ENCODE results near the gene EGLN2.
"Not testable (repeated sequence)": the region's sequence is repeated elsewhere in the genome, so short reads cannot be mapped to it uniquely, and the experiment has no call there.

The EGLN2 gene

DNA sequence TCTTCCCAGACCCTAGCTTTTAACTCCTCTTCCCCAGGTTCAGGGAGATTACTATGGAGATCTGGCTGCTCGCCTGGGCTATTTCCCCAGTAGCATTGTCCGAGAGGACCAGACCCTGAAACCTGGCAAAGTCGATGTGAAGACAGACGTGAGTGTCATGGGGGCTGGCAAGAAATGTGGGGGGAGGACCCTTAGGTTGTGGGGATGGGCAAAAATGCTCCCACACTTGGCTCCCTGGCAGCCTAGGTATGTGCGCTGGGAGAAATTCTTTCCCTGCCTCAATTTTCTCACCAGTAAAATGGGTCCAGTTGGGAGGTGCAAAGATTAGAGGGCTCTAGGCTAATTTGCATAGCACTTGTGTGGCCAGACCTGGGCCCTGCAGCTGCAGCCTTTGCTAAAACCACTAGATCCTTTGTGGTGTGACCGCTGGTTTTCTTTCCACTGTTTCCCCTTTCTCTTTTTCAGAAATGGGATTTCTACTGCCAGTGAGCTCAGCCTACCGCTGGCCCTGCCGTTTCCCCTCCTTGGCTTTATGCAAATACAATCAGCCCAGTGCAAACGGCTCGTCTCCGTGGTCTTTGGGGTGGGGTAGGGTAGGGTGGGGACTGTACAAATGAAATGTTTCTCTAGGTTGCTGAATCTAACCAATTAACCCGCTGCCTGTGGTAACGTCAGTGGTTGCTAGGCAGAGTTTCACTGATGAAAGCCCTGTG, 21.9 kb upstream of the EGLN2 start:
- peak; percentile 90 for DNase-seq

DNA sequence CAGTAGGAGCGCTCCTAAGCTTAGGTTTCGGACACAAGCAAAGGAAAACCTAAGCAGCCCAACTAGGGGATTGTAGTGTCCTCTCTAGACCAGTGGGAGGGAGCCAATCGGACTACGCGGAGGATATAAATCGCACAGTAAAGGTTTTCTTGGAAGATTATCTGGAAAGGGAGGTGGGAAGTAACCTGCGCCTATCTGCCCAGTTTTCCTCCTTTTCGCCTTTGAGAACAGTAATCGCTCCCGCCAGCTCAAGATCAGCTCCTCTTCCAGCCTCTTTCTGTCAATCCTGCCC, 21.4 kb upstream of the EGLN2 start:
- DNase-seq = no peak

DNA sequence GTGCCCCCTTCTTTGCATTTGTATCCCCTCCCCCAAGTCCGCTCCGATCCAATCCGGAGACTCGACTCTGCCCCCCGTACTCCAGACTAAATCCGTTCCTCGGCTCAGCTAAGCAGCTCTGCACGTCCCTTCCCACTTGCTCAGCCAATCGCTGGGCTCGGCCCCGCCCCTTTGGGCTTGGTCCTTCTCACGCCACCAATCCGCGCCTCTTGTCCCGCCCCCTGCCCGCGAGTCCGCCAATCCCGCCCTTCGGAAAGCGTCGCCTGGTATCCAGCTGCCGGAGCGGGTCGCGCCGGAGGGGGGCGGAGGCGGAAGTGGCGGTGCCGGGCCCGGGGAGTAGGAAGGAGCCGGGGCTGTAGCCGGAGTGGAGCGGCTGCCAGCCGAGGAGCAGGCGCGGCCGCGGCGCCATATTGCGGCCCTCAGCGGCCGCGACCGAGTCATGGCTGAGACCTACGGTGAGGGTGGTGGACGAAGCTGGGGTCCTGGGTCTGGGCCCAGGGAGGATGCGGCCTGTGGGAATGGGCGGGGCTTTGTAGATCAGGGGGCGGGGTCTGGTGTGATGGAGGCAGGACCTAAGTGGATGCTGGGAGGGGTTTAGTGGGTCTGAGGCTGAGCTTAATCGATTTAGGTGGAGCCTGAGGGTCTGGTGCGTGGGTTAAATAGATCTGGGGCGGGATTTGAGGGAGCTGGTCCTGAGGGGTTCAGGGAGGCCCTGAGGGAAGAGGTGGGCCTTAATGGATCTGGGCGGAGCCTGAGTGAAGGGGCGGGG, 20.9 kb upstream of the EGLN2 start, which contains the start of gene RAB4B:
TSS of gene RAB4B (plus strand) at position 311 of the 769 bp plus-strand sequence. CDS start at position 440, 129 bp downstream.
- DNase-seq = peak; percentile 100

DNA sequence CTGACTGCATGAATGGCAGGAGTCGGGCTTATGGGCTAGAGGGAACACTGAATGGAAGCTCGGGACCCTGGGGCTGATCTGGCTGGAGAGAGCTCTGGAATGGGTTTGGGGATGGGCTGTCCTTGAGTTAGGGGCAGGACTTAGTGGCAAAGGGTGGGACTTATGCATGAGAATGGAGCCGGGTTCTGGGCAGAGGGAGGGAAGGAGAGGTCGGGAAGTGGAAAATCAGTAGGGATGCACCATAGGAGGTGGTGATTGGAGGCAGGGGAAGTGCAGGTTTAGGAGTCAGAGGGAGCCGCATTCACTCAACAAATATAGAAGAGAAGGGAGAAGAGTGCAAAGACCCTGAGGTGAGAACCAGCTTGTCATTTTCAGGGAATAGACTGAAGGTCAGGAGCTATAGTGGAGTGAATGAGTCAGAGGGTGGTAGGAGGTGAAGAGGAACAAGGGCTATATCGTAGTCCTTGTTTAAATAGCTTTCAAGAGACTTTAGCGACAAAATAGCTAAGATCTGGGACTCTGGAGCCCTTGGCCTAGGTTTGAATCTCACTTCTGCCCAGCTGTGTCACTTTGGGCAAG, 20.2 kb upstream of the EGLN2 start:
- DNase-seq = no peak

GRCh38 chr19:40780582-40780981, 18.4 kb upstream of the EGLN2 start:
- DNase-seq = no peak

GRCh38 chr19:40781140-40781539, 17.9 kb upstream of the EGLN2 start:
- no peak for DNase-seq

DNA sequence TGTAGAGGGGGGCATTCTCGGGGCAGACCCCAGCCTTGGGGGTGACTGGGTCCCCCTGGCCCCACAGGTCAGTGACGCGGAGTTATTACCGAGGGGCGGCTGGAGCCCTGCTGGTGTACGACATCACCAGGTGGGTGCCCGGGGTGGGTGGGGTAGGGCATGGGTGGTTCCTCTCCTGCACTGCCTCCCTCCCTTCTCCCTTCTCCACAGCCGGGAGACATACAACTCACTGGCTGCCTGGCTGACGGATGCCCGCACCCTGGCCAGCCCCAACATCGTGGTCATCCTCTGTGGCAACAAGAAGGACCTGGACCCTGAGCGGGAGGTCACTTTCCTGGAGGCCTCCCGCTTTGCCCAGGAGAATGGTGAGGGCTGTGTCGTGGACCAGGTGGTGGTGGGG, 15.3 kb upstream of the EGLN2 start:
- no peak for DNase-seq

DNA sequence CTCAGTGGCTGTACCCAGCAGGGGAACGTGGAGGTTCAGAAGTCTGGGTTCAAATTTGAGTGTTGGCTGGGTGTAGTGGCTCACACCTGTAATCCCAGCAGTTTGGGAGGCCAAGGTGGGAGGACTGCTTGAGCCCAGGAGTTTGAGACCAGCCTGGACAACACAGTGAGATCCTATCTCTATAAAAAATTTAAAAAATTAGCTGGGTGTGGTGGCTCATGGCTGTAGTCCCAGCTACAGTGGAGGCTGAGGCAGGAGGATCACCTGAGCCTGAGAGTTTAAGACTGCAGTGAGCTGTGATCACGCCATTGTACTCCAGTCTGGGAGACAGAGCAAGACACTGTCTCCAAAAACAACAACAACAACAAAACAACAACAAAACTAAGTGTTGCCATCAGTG, 14.8 kb upstream of the EGLN2 start:
- not testable (repeated sequence) for DNase-seq

- no peak for DNase-seq
Measured at GRCh38 chr19:40785526-40785925, 13.5 kb upstream of the EGLN2 start.

DNA sequence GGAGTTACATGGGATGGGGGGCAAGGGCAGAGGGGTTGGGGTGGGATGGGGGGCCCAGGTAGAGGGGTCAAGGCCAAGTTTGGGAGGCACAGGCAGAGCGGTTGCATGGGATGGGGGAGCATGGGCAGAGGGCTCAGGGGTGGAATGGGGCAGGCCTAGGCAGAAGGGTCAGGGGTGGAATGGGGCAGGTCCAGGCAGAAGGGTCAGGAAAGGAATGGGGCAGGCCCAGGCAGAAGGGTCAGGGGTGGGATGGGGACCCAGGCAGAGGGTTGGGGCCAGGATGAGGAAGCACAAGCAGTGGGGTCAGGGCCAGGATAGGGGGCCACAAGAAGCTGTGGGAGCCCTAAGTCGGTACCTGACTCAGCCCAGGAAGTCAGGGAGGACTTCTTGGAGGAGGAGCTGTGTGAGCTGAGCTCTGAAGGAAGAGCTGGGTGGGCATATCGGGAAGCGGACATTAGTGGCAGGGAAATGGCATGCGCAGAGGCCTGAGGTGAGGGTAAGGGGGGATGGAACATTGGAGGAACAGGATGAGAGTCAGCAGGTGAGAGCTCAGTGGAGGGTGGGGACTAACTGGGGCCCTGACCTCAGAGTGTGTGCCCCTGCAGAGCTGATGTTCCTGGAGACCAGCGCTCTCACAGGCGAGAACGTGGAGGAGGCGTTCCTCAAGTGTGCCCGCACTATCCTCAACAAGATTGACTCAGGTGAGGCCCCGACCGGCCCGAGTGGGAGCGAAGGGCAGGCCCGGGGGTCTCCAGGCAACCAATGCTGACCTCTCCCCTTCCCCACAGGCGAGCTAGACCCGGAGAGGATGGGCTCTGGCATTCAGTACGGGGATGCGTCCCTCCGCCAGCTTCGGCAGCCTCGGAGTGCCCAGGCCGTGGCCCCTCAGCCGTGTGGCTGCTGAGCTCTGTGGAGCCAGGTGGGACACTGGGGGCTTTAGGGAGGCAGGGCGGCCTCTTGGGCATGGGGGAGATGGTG, 12.6 kb upstream of the EGLN2 start:
- no peak for DNase-seq

GRCh38 chr19:40791349-40791748, 7.6 kb upstream of the EGLN2 start:
- no peak for DNase-seq

DNA sequence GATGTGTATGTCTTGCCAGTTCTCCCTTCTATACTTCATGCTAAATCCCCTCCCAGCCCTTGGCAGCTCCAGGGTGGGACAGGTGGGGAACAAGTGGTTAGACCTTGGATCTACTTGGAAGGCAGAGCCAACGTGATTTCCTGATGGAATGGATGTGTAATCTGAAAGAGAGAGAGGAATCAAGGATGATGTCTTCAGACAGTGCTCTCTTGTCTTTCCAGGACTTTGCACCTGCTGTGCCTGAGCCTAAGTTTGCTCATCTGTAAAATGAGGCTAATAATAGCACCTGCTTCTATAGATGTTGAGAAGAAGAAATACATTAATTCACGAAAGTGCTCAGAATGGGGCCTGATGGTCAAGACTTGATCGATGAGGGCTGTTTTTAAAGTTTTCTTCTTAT, 7.0 kb upstream of the EGLN2 start:
- DNase-seq = no peak

DNA sequence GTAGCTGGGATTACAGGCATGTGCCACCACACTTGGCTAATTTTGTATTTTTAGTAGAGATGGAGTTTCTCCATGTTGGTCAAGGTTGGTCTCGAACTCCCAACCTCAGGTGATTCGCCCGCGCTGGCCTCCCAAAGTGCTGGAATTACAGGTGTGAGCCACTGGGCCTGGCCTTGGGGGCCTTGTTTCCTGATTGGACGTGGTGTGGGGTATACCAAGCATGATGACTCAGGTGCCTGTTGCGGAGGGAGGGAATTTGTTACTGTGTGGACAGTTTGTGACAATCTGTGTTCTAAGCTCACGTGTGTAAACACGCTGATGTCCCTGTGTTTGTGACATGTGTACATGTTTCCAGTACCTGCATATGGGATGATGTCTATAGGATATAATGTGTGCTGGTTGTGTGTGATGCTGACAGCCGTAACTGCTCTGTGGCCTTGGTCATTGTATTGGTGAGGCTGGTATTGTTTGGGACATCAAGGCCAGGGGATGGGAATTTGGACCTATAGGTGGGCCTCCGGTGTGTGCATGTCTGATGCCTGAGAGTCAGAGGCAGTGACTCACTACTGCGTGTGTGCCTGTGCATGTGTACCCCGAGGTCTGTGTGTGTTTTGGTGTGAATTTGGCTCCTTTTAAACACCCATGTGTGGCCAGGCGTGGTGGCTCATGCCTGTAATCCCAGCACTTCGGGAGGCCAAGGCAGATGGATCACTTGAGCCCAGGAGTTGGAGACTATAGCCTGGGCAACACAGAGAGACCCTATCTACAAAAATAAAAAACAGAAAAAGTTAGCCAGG, 1.6 kb upstream of the EGLN2 start:
- no peak for DNase-seq

DNA sequence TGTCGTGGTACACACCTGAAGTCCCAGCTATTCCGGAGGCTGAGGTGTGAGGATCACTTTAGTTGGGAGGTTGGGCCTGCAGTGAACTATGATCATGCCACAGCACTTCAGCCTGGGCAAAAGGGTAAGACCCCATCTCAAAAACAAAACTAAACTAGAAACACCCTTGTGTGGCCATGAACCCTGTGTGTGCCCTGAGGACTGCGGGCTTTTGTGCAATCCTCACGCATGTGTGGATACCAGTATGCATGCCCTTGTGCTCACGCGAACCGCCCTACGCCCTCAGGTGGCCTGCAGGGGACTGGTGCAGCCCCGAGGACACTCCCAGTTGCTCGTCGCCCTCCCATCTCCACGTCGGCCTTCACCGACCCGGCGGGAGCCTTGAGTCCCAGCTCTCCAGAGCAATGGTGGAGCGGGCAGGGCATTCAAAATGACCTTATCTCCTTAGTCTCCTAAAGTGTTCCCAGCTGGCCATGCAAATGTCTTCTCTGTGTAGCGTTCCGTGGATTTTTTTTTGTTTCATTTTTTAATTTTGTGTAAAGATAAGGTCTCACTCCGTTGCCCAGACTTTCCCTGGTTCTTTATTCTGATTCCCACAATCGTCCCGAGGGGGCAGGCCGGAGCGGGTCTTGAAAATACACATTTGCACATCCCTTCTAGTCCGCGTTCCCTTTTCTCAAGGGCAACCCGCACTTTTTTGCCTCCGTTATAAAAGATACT, 868 bp upstream of the EGLN2 start:
- peak; percentile 66 for DNase-seq

GRCh38 chr19:40799558-40800338, 757 bp downstream of the EGLN2 start:
- no peak for DNase-seq

DNA sequence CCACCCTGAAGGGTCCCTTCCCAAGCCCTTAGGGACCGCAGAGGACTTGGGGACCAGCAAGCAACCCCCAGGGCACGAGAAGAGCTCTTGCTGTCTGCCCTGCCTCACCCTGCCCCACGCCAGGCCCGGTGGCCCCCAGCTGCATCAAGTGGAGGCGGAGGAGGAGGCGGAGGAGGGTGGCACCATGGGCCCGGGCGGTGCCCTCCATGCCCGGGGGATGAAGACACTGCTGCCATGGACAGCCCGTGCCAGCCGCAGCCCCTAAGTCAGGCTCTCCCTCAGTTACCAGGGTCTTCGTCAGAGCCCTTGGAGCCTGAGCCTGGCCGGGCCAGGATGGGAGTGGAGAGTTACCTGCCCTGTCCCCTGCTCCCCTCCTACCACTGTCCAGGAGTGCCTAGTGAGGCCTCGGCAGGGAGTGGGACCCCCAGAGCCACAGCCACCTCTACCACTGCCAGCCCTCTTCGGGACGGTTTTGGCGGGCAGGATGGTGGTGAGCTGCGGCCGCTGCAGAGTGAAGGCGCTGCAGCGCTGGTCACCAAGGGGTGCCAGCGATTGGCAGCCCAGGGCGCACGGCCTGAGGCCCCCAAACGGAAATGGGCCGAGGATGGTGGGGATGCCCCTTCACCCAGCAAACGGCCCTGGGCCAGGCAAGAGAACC, 1.5 kb downstream of the EGLN2 start:
- DNase-seq = no peak

DNA sequence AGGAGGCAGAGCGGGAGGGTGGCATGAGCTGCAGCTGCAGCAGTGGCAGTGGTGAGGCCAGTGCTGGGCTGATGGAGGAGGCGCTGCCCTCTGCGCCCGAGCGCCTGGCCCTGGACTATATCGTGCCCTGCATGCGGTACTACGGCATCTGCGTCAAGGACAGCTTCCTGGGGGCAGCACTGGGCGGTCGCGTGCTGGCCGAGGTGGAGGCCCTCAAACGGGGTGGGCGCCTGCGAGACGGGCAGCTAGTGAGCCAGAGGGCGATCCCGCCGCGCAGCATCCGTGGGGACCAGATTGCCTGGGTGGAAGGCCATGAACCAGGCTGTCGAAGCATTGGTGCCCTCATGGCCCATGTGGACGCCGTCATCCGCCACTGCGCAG, 2.0 kb downstream of the EGLN2 start:
- no peak for DNase-seq

GRCh38 chr19:40801426-40802299, 2.7 kb downstream of the EGLN2 start:
- no peak for DNase-seq
